ENCODE measurements around the gene FAM111B.
"Not testable (repeated sequence)": the region's sequence is repeated elsewhere in the genome, so short reads cannot be mapped to it uniquely, and the experiment has no call there.

The FAM111B gene, protein sequence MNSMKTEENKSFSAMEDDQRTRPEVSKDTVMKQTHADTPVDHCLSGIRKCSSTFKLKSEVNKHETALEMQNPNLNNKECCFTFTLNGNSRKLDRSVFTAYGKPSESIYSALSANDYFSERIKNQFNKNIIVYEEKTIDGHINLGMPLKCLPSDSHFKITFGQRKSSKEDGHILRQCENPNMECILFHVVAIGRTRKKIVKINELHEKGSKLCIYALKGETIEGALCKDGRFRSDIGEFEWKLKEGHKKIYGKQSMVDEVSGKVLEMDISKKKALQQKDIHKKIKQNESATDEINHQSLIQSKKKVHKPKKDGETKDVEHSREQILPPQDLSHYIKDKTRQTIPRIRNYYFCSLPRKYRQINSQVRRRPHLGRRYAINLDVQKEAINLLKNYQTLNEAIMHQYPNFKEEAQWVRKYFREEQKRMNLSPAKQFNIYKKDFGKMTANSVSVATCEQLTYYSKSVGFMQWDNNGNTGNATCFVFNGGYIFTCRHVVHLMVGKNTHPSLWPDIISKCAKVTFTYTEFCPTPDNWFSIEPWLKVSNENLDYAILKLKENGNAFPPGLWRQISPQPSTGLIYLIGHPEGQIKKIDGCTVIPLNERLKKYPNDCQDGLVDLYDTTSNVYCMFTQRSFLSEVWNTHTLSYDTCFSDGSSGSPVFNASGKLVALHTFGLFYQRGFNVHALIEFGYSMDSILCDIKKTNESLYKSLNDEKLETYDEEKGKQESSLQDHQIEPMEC

GRCh38 chr11:59106363-59107336 is at the start of gene FAM111B:
FAM111B (plus strand) TSS chr11:59107237; CDS start chr11:59109626, 2,389 bp downstream.
- H3K4me1 ChIP-seq (ENCODE audit: control insufficient read depth, insufficient read depth, low read length), result peaks cover 11% of the 10 kb centered on the region
- no peak within 1 kb of the TSS for H3K27ac ChIP-seq (ENCODE audit: low read length)
- no peak within 1 kb of the TSS for H3K9ac ChIP-seq (ENCODE audit: low read length in 2 of 2)
- peaks cover 5 to 6% of the 10 kb centered on the region in 2 donors for H3K27me3 ChIP-seq (ENCODE audit: control insufficient read depth in 1 of 2, insufficient read depth in 2 of 2, low read length in 2 of 2)
- no peaks in the 10 kb centered on the region for H3K36me3 ChIP-seq (ENCODE audit: control insufficient read depth in 2 of 2, insufficient read depth in 2 of 2, low read length in 2 of 2)
- H3K4me3 ChIP-seq (ENCODE audit: low read length in 2 of 2), result peak within 1 kb of the TSS; percentile 54 to 73
- H3K9me3 ChIP-seq (ENCODE audit: control insufficient read depth in 2 of 2, low read length in 2 of 2), result no peaks in the 10 kb centered on the region

DNA sequence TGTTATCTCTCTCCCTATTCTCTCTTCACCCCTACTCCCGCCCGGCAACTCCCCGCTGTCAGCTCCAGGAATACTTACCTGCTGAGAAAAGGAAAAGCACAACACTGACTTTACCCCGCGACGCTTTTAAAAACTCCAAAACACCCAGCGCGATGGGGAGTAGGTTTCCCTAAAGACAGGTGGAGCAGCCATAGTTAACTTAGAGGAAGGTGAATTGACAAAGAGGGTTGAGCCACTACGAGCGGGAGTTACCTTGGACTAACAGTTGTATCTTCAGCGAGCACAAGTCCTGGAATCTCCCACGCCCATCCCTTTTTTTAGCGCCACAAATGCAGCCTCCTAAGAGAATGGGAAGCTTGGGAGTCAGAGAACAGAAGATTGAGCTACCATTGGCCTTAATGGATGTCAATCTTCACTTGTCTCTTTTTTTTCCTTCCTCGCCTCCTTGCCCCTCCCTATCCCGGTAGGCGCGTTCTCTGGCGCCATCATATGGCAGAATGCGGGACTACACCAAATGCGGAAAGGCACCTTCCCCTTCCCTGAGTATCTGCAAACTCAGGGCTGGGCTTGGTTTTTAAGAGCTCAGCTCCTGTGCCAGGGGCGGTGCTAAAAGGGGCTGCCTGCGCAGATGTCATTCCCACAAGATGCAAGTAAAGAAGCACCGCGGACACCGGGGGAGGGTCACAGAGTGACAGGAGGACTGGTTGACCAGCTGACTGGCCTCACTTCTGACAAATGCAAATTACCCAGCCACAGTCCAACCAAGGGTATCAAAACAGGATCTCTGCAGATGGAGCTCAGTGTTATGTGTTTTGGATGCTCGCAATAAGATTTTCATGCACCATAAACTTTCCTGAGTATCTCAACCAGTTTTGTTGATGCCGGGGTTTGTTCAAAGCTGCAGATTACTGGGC is 48.7 kb upstream of the FAM111B start:
- not testable (repeated sequence) for H3K27ac ChIP-seq (ENCODE audit: low read length); H3K9ac ChIP-seq (ENCODE audit: low read length in 2 of 2); H3K9me3 ChIP-seq (ENCODE audit: control insufficient read depth in 2 of 2, low read length in 2 of 2); H3K36me3 ChIP-seq (ENCODE audit: control insufficient read depth in 2 of 2, insufficient read depth in 2 of 2, low read length in 2 of 2); H3K4me1 ChIP-seq (ENCODE audit: control insufficient read depth, insufficient read depth, low read length)
- Histone ChIP-seq H3K4me3 (ENCODE audit: low read length in 2 of 2) (peak overlapping the region in 1 of 2 donors; percentile 22), H3K27me3 (ENCODE audit: control insufficient read depth in 1 of 2, insufficient read depth in 2 of 2, low read length in 2 of 2) (peaks cover 18 to 20% of the 10 kb centered on the region in 2 donors)

DNA sequence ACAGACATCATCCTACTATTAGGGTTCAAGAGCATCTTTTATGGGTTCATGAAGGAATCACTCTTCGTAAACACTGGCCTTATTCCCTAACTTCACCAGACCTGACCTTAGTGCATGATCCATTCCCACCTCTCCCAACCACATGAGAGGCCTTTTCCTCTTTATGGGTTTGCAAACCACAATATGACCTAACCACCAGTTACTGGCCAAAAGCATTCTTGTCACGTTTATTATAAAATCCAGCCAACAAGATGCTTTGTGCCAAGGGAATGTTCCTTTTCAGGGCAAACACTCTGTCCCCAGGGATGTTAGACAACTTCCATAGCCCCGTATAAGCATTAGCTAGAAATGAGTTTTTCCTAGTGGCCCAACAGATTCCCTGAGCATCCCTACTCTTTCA is 46.9 kb upstream of the FAM111B start:
- H3K36me3 ChIP-seq (ENCODE audit: control insufficient read depth in 2 of 2, insufficient read depth in 2 of 2, low read length in 2 of 2); H3K9me3 ChIP-seq (ENCODE audit: control insufficient read depth in 2 of 2, low read length in 2 of 2); H3K4me1 ChIP-seq (ENCODE audit: control insufficient read depth, insufficient read depth, low read length); H3K9ac ChIP-seq (ENCODE audit: low read length in 2 of 2); H3K4me3 ChIP-seq (ENCODE audit: low read length in 2 of 2); H3K27ac ChIP-seq (ENCODE audit: low read length): not testable (repeated sequence)
- peaks cover 18 to 20% of the 10 kb centered on the region in 2 donors for H3K27me3 ChIP-seq (ENCODE audit: control insufficient read depth in 1 of 2, insufficient read depth in 2 of 2, low read length in 2 of 2)

GRCh38 chr11:59062602-59063529 is 44.2 kb upstream of the FAM111B start:
- peaks cover 18 to 19% of the 10 kb centered on the region in 2 donors for H3K27me3 ChIP-seq (ENCODE audit: control insufficient read depth in 1 of 2, insufficient read depth in 2 of 2, low read length in 2 of 2)
- H3K27ac ChIP-seq (ENCODE audit: low read length), result no peak overlapping the region
- no peaks in the 10 kb centered on the region for H3K4me1 ChIP-seq (ENCODE audit: control insufficient read depth, insufficient read depth, low read length)
- H3K9ac ChIP-seq (ENCODE audit: low read length in 2 of 2), result no peak overlapping the region
- H3K4me3 ChIP-seq (ENCODE audit: low read length in 2 of 2), result no peak overlapping the region
- H3K36me3 ChIP-seq (ENCODE audit: control insufficient read depth in 2 of 2, insufficient read depth in 2 of 2, low read length in 2 of 2), result no peaks in the 10 kb centered on the region
- no peaks in the 10 kb centered on the region for H3K9me3 ChIP-seq (ENCODE audit: control insufficient read depth in 2 of 2, low read length in 2 of 2)

DNA sequence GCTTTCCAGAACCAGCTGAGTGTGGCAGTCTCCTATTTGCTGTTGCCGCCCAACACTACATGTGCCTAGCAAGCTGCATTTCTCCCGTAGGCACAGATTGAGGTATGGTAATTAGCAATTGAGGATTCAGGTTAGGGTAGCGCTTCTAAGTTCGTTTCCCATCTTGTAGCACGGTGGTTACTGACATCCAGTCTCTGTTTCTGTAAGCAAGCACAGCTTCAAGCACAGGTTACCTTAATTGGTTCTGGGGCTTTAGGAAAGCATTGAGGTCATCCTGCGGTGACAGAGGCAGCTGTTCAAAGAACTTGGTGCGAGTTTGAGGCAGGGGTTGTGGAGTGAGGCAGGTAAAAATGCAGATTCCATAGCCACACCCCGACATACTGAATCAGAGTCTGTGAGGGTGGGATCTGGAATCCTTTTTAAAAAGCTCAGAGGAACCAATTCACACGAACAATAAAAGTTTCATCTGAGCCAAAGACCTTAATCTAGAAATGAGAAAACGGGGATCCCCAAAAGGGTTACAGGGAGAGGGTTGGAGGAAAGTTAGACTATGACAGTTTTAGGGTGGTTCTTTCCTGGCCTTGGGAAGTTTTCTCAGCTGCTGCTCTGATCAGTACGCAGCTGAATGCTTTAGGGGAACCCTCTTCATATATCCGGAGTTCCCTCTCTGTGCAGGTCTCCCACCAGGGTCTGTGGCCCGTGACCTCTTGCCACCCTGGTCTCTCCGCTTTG is 42.9 kb upstream of the FAM111B start:
- H3K4me3 ChIP-seq (ENCODE audit: low read length in 2 of 2); H3K27ac ChIP-seq (ENCODE audit: low read length); H3K36me3 ChIP-seq (ENCODE audit: control insufficient read depth in 2 of 2, insufficient read depth in 2 of 2, low read length in 2 of 2); H3K4me1 ChIP-seq (ENCODE audit: control insufficient read depth, insufficient read depth, low read length); H3K9ac ChIP-seq (ENCODE audit: low read length in 2 of 2); H3K9me3 ChIP-seq (ENCODE audit: control insufficient read depth in 2 of 2, low read length in 2 of 2): not testable (repeated sequence)
- peaks cover 11 to 13% of the 10 kb centered on the region in 2 donors for H3K27me3 ChIP-seq (ENCODE audit: control insufficient read depth in 1 of 2, insufficient read depth in 2 of 2, low read length in 2 of 2)

- Histone ChIP-seq H3K9ac (ENCODE audit: low read length in 2 of 2) (no peak overlapping the region), H3K27me3 (ENCODE audit: control insufficient read depth in 1 of 2, insufficient read depth in 2 of 2, low read length in 2 of 2) (no peaks in the 10 kb centered on the region), H3K9me3 (ENCODE audit: control insufficient read depth in 2 of 2, low read length in 2 of 2) (no peaks in the 10 kb centered on the region)
Measured at GRCh38 chr11:59069087-59069486, 38.0 kb upstream of the FAM111B start.

DNA sequence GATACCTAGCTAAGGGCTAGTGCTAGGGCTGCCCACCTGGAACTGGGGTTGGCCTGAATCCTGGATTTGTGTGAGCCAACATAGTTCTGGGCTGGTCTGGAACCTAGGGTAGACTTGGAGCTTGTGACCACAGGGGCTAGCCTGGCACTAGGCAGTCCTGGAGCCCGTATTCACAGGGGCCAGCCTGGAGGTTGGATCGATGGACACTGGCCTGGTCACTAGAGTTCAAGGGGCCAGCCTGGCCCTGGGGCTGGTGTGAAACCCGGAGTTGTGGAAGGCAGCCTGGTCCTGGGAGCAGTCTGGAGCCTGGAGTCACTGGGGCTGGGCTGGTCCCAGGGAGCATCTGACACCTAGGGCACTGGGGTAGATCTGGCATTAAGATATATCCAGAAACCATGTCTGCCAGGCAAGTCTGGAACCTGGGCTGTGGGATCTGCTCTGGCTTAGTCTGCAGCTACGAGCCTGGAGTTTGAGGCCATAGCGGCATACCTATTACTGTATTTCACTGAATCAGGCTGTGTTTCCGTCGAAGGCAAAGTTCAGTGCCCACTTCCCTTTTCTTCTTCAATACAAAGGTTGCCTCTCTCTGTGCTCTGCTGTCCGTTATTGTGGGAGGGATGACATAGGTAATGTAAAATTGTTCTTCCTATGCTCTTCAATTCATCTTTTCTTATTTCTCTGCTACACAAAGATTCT is 30.0 kb upstream of the FAM111B start:
- Histone ChIP-seq H3K4me3 (ENCODE audit: low read length in 2 of 2) (no peak overlapping the region), H3K36me3 (ENCODE audit: control insufficient read depth in 2 of 2, insufficient read depth in 2 of 2, low read length in 2 of 2) (no peaks in the 10 kb centered on the region), H3K9me3 (ENCODE audit: control insufficient read depth in 2 of 2, low read length in 2 of 2) (no peaks in the 10 kb centered on the region), H3K27ac (ENCODE audit: low read length) (no peak overlapping the region), H3K27me3 (ENCODE audit: control insufficient read depth in 1 of 2, insufficient read depth in 2 of 2, low read length in 2 of 2) (peaks cover 5 to 11% of the 10 kb centered on the region in 2 donors), H3K4me1 (ENCODE audit: control insufficient read depth, insufficient read depth, low read length) (no peaks in the 10 kb centered on the region), H3K9ac (ENCODE audit: low read length in 2 of 2) (no peak overlapping the region)

More at GRCh38 chr11:59069087-59069486, 38.0 kb upstream of the FAM111B start:
- Histone ChIP-seq H3K4me1 (ENCODE audit: control insufficient read depth, insufficient read depth, low read length) (no peaks in the 10 kb centered on the region), H3K36me3 (ENCODE audit: control insufficient read depth in 2 of 2, insufficient read depth in 2 of 2, low read length in 2 of 2) (no peaks in the 10 kb centered on the region), H3K4me3 (ENCODE audit: low read length in 2 of 2) (no peak overlapping the region), H3K27ac (ENCODE audit: low read length) (no peak overlapping the region)

GRCh38 chr11:59078435-59078834 is 28.6 kb upstream of the FAM111B start:
- Histone ChIP-seq H3K27me3 (ENCODE audit: control insufficient read depth in 1 of 2, insufficient read depth in 2 of 2, low read length in 2 of 2) (peaks cover 5 to 11% of the 10 kb centered on the region in 2 donors), H3K27ac (ENCODE audit: low read length) (no peak overlapping the region), H3K9me3 (ENCODE audit: control insufficient read depth in 2 of 2, low read length in 2 of 2) (no peaks in the 10 kb centered on the region), H3K4me1 (ENCODE audit: control insufficient read depth, insufficient read depth, low read length) (no peaks in the 10 kb centered on the region), H3K36me3 (ENCODE audit: control insufficient read depth in 2 of 2, insufficient read depth in 2 of 2, low read length in 2 of 2) (no peaks in the 10 kb centered on the region), H3K4me3 (ENCODE audit: low read length in 2 of 2) (no peak overlapping the region), H3K9ac (ENCODE audit: low read length in 2 of 2) (no peak overlapping the region)

Data from stomach smooth muscle (tissue), 2 donors.